Endothelial cell of umbilical vein (primary cell): ENCODE measurements around the gene B9D1. TPM values are rescaled to one million over a fixed set of nuclear protein-coding genes. Genes with fewer than 3 reads are reported as not detected.
A peak's percentile ranks its signal among the peaks of the same experiment; 100 is the strongest.

ENCODE experiments used
- BruUV-seq: library from RNA; stranded (reverse); fragments of 400-500 nt; replicated peaks from 2 replicates; lab custom pipeline; 2021; lab: Mats Ljungman, UMichigan
- CTCF ChIA-PET: fragments of 300-600, 350-600 bp; sonication (Branson Sonifier 250); formaldehyde crosslinking; loops from one replicate; lab custom pipeline; 2021; ENCODE audit warnings: antibody characterized with exemption, inconsistent platforms; lab: Charles Lee
- POLR2A ChIA-PET: fragments of 300-600, 350-600 bp; sonication (Branson Sonifier 250); formaldehyde crosslinking; loops from one replicate; lab custom pipeline; 2021; ENCODE audit warnings: antibody characterized with exemption, inconsistent platforms; lab: Charles Lee
- DNase-seq: peaks from one replicate; pipeline ENCODE4 v3.0.0-alpha.2; 2011; ENCODE audit warnings: low read depth, low spot score
- FAIRE-seq: peaks from 2 replicates; lab custom pipeline; 2011; peaks lifted over from hg19 to GRCh38; lab: Jason Lieb, UNC
- H2AFZ ChIP-seq: 2 replicates; pipeline ENCODE4 v1.6.0; 2012; ENCODE audit warnings: low read depth, low read length, control low read depth, inconsistent platforms
- H3K27ac ChIP-seq: 2 replicates; pipeline ENCODE4 v1.5.1; 2011; ENCODE audit warnings: low read depth, mild to moderate bottlenecking, control low read depth, low read length, moderate library complexity; ENCODE audit not compliant: insufficient read depth
- H3K27me3 ChIP-seq, 2 experiments: 2 replicates each; pipeline versions ENCODE4 v1.6.0 to v1.6.1; 2011; ENCODE audit warnings: low read length in 2 of 2, mixed read lengths in 1 of 2; ENCODE audit not compliant: control insufficient read depth in 2 of 2, insufficient read depth in 2 of 2
- H3K36me3 ChIP-seq, 2 experiments: 2 replicates in 1 of 2; 3 replicates in 1 of 2; pipeline ENCODE4 v1.5.1; 2011; ENCODE audit warnings: low read length in 2 of 2, mild to moderate bottlenecking in 1 of 2, moderate library complexity in 1 of 2; ENCODE audit not compliant: control insufficient read depth in 2 of 2, insufficient read depth in 2 of 2; ENCODE audit errors: extremely low read depth in 1 of 2
- H3K4me1 ChIP-seq: 3 replicates; pipeline ENCODE4 v1.5.1; 2011; ENCODE audit warnings: mild to moderate bottlenecking, low read length; ENCODE audit not compliant: control insufficient read depth, insufficient read depth; ENCODE audit errors: extremely low read depth
- H3K4me2 ChIP-seq: 2 replicates; pipeline ENCODE4 v1.6.1; 2011; ENCODE audit warnings: low read length, control low read depth, mixed read lengths; ENCODE audit not compliant: insufficient read depth
- H3K4me3 ChIP-seq, 3 experiments: fragments of 200-600 bp in 1 of 3; sonication (generic), shearing (Covaris generic) in 1 of 3; replicated peaks in 1 of 3; 2 replicates each; pipeline ENCODE4 v1.5.1; 2011 to 2016; ENCODE audit warnings: control low read depth in 3 of 3, low read length in 3 of 3, mild to moderate bottlenecking in 2 of 3, inconsistent platforms in 1 of 3, low read depth in 1 of 3, moderate library complexity in 1 of 3; ENCODE audit not compliant: insufficient read depth in 1 of 3
- H3K79me2 ChIP-seq: 2 replicates; pipeline ENCODE4 v1.6.0; 2012; ENCODE audit warnings: low read length, inconsistent platforms; ENCODE audit not compliant: control insufficient read depth, insufficient read depth
- H3K9ac ChIP-seq: replicated peaks from 2 replicates; pipeline ENCODE3; 2011; ENCODE audit warnings: low read length, control low read depth; ENCODE audit not compliant: insufficient read depth; ENCODE audit errors: extremely low read depth
- H3K9me1 ChIP-seq: replicated peaks from 3 replicates; pipeline ENCODE4 v1.6.0; 2011; ENCODE audit warnings: mild to moderate bottlenecking, low read length; ENCODE audit not compliant: control insufficient read depth, insufficient read depth; ENCODE audit errors: extremely low read depth
- H3K9me3 ChIP-seq: replicated peaks from 2 replicates; pipeline ENCODE4 v1.5.1; 2012; ENCODE audit warnings: low read length, inconsistent platforms; ENCODE audit not compliant: control insufficient read depth, insufficient read depth
- H4K20me1 ChIP-seq: replicated peaks from 2 replicates; pipeline ENCODE3; 2011; ENCODE audit warnings: mild to moderate bottlenecking, low read length; ENCODE audit not compliant: control insufficient read depth, insufficient read depth; ENCODE audit errors: extremely low read depth
- EZH2 ChIP-seq: IDR thresholded peaks from 2 replicates; pipeline ENCODE4 v1.6.1; 2012; ENCODE audit warnings: borderline replicate concordance, low read depth, mild to moderate bottlenecking, moderate library complexity, low read length, inconsistent platforms; ENCODE audit not compliant: severe bottlenecking
- FOS ChIP-seq: IDR thresholded peaks from 2 replicates; pipeline ENCODE4 v1.6.1; 2011; ENCODE audit warnings: mild to moderate bottlenecking, low read length, moderate library complexity, borderline replicate concordance; ENCODE audit not compliant: insufficient read depth
- GATA2 ChIP-seq: IDR thresholded peaks from 2 replicates; pipeline ENCODE4 v1.7.0; 2011; ENCODE audit warnings: low read depth, mild to moderate bottlenecking, moderate library complexity, mixed read lengths, low read length; ENCODE audit not compliant: insufficient read length, insufficient read depth
- JUN ChIP-seq: IDR thresholded peaks from 2 replicates; pipeline ENCODE4 v1.6.1; 2011; ENCODE audit warnings: borderline replicate concordance, low read depth; ENCODE audit not compliant: insufficient read length, insufficient read depth
- MYC ChIP-seq: IDR thresholded peaks from one replicate; pipeline ENCODE4 v1.6.1; 2011; ENCODE audit warnings: mild to moderate bottlenecking, low read depth, low read length
- POLR2A ChIP-seq: IDR thresholded peaks from 2 replicates; pipeline ENCODE4 v1.6.1; 2012; ENCODE audit warnings: low read depth, mild to moderate bottlenecking, control low read depth, low read length
- POLR2AphosphoS5 ChIP-seq: IDR thresholded peaks from 2 replicates; pipeline ENCODE4 v1.6.1; 2012; ENCODE audit warnings: low read depth, mild to moderate bottlenecking, control low read depth, low read length, moderate library complexity; ENCODE audit not compliant: insufficient read depth
- dilution Hi-C: fragments of 300-500 bp; cut with MboI; formaldehyde crosslinking; loops from one replicate; pipeline ENCODE4 v1.15.0; 2019; ENCODE audit warnings: low sequenced_read_pairs; ENCODE audit not compliant: extremely low pct_ligation_motif_present
- intact Hi-C: fragments of 100-400 bp; cut with micrococcal nuclease; formaldehyde crosslinking; loops from one replicate; pipeline ENCODE4 v1.10.0; 2022
- polyA plus RNA-seq, 4 experiments: library from polyadenylated mRNA; depleted of rRNA in 3 of 4; stranded (reverse) in 3 of 4; unstranded in 1 of 4; fragments of >200 nt; gene quantifications; 2 replicates each; pipeline versions ENCODE4 v1.2.1 to v1.2.3, GENCODE V29; 2011 to 2012; ENCODE audit warnings: missing spikeins in 1 of 4
- total RNA-seq: library from RNA; stranded (reverse); gene quantifications from 2 replicates; pipeline ENCODE4 v1.2.3, GENCODE V29; 2021
- TF ChIP-seq, protein P1 (sequence below), 2 donors: IDR thresholded peaks; 1 replicate in 1 of 2; 2 replicates in 1 of 2; pipeline ENCODE4 v1.5.1; 2011; ENCODE audit warnings: low read length in 2 of 2, mild to moderate bottlenecking in 2 of 2, moderate library complexity in 2 of 2, control low read depth in 1 of 2, inconsistent platforms in 1 of 2, low read depth in 1 of 2; ENCODE audit not compliant: insufficient read depth in 1 of 2; ENCODE audit errors: extremely low read depth in 1 of 2
- TF ChIP-seq, protein P2 (sequence below): IDR thresholded peaks from 2 replicates; pipeline ENCODE4 v1.6.1; 2011; ENCODE audit not compliant: insufficient read depth, insufficient read length

B9D1 gene
- total and polyA plus RNA-seq, 2 donors (not counting 3 experiments of a cell fraction or from before 2014, with no cell fraction given) = 20.5 to 55.8 TPM

DNA sequence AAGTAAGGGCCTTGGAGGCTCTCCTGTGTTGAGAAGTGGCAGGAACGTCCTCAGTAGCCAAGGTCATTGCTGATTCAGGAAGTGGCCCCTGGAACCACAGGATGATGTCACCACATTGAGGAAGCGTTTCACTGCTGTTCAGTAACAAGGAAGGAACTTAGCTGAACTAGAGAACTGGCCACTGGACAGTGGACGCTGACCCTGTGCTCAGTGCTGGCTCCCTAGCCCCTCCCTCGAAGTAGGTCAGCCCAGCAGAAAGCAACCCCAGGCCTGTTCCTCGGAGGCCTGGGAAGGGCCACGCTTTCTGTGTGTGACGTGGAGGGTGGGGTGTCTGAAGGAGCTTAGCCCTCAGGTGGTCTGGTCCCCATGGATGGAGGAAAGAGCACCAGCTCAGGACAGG is 58.3 kb downstream of the B9D1 start:
- no TSS peak for BruUV-seq

DNA sequence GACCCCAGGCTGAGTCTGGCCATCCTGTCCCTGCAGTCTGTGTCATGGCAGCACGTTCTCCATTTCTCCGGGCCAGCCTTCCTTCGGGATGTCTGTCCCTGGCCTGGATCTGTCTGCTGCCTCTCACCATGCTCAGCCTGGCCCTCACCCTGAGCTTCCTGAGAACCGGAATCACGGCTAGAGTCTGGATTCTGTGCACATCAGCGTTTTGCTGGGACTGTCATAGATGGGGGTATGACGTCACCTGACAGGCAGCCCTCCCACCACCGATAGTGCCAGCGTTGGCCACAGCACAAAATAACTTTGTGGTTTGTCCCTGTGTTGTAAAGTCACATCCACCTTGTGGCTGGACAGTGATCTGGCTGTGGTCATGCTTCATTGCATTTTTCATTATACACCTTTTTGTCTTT is 59.2 kb downstream of the B9D1 start:
- peaks cover 0 to 6% of the 10 kb centered on the region in 2 experiments for H3K36me3 ChIP-seq
- ChIA-PET POLR2A (interaction anchor here (0.6 kb wide), 1 partner anchor 21 kb away, joined by 3 read pairs; no protein-coding TSS in a partner anchor), CTCF (interaction anchor here (1.0 to 2.5 kb wide), 4 partner anchors 9 to 35 kb away, joined by 3 to 13 read pairs (median 3); no protein-coding TSS in a partner anchor)
- dilution Hi-C loops (no loop called here), intact Hi-C loops (no loop called here)
- no peak for FAIRE-seq
- no peak overlapping the region for H3K9ac ChIP-seq
- no peaks in the 10 kb centered on the region for H4K20me1 ChIP-seq
- no TSS peak for BruUV-seq
- no peak for DNase-seq
- H3K79me2 ChIP-seq = peaks cover 11% of the 10 kb centered on the region
- H3K4me2 ChIP-seq = no peak overlapping the region
- no peak overlapping the region for H2AFZ ChIP-seq
- no peaks in the 10 kb centered on the region for H3K27me3 ChIP-seq
- no peak for TF ChIP-seq EZH2
- TF ChIP-seq, protein P1, sequence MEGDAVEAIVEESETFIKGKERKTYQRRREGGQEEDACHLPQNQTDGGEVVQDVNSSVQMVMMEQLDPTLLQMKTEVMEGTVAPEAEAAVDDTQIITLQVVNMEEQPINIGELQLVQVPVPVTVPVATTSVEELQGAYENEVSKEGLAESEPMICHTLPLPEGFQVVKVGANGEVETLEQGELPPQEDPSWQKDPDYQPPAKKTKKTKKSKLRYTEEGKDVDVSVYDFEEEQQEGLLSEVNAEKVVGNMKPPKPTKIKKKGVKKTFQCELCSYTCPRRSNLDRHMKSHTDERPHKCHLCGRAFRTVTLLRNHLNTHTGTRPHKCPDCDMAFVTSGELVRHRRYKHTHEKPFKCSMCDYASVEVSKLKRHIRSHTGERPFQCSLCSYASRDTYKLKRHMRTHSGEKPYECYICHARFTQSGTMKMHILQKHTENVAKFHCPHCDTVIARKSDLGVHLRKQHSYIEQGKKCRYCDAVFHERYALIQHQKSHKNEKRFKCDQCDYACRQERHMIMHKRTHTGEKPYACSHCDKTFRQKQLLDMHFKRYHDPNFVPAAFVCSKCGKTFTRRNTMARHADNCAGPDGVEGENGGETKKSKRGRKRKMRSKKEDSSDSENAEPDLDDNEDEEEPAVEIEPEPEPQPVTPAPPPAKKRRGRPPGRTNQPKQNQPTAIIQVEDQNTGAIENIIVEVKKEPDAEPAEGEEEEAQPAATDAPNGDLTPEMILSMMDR (IDR thresholded peaks at IDR 0.05; ENCODE audit: extremely low read depth in 1 of 2, insufficient read depth in 1 of 2, low read depth in 1 of 2, low read length in 2 of 2) = no peak
- no peak for TF ChIP-seq POLR2AphosphoS5
- TF ChIP-seq POLR2A = no peak
- no peak for TF ChIP-seq GATA2
- TF ChIP-seq FOS = no peak
- no peak for TF ChIP-seq JUN
- TF ChIP-seq MYC = no peak
- TF ChIP-seq, protein P2, sequence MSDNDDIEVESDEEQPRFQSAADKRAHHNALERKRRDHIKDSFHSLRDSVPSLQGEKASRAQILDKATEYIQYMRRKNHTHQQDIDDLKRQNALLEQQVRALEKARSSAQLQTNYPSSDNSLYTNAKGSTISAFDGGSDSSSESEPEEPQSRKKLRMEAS = no peak
- H3K4me1 ChIP-seq = peaks cover 23% of the 10 kb centered on the region
- no peaks in the 10 kb centered on the region for H3K9me1 ChIP-seq
- H3K27ac ChIP-seq = no peak overlapping the region
- no peak overlapping the region for H3K4me3 ChIP-seq
- H3K9me3 ChIP-seq = no peaks in the 10 kb centered on the region

More for the DNA sequence above, 58.3 kb downstream of the B9D1 start:
- Histone ChIP-seq H3K9me3 (no peaks in the 10 kb centered on the region), H2AFZ (no peak overlapping the region), H4K20me1 (no peaks in the 10 kb centered on the region), H3K79me2 (peaks cover 11% of the 10 kb centered on the region), H3K4me3 (no peak overlapping the region), H3K36me3 (peaks cover 0 to 6% of the 10 kb centered on the region in 2 experiments), H3K4me1 (peaks cover 23% of the 10 kb centered on the region), H3K9me1 (no peaks in the 10 kb centered on the region), H3K4me2 (peak overlapping the region; percentile 2), H3K27ac (peak overlapping the region; percentile 48), H3K27me3 (no peaks in the 10 kb centered on the region), H3K9ac (no peak overlapping the region)
- CTCF ChIA-PET = interaction anchor here (0.8 to 2.5 kb wide), 4 partner anchors 13 to 58 kb away, joined by 3 to 13 read pairs (median 4); partner anchors contain the start of gene B9D1
- dilution Hi-C loops (no loop called here), intact Hi-C loops (no loop called here)
- FAIRE-seq (peak; percentile 98), DNase-seq (peak; percentile 74)
- peak; percentile 68 for TF ChIP-seq POLR2AphosphoS5
- TF ChIP-seq, protein P1 (IDR thresholded peaks at IDR 0.05; ENCODE audit: extremely low read depth in 1 of 2, insufficient read depth in 1 of 2, low read depth in 1 of 2, low read length in 2 of 2) = no peak
- TF ChIP-seq JUN = peak; percentile 84
- POLR2A ChIA-PET = no interaction called here
